NOMO-1 treated with DMSO at 0.1 percent for 48 hours (cell line): ENCODE results near the gene GZMB.
"Not testable (repeated sequence)": the region's sequence is repeated elsewhere in the genome, so short reads cannot be mapped to it uniquely, and the experiment has no call there.

Experiments used
- DNase-seq: peaks from one replicate; lab custom pipeline; 2025; ENCODE audit not compliant: unreplicated experiment; lab: John Stamatoyannopoulos, UW

The GZMB gene

GRCh38 chr14:24631749-24632335 is 2.1 kb downstream of the GZMB start:
- DNase-seq = no peak

- DNase-seq = no peak
Observed at GRCh38 chr14:24630872-24631477, 3.0 kb downstream of the GZMB start.

- no peak for DNase-seq
Observed at GRCh38 chr14:24630087-24630871, 3.7 kb downstream of the GZMB start.

- no peak for DNase-seq
Observed at GRCh38 chr14:24629521-24629920, 4.5 kb downstream of the GZMB start.

GRCh38 chr14:24613747-24614146 is 20.2 kb downstream of the GZMB start:
- no peak for DNase-seq

GRCh38 chr14:24613241-24613640 is 20.7 kb downstream of the GZMB start:
- peak; percentile 54 for DNase-seq

- no peak for DNase-seq
Observed at GRCh38 chr14:24612196-24612595, 21.8 kb downstream of the GZMB start.

- no peak for DNase-seq
Observed at GRCh38 chr14:24609655-24610344, 24.2 kb downstream of the GZMB start, which contains the start of gene GZMH. Gene GZMH (minus strand): TSS chr14:24609685. CDS start chr14:24609613, 72 bp downstream.

- DNase-seq = peak; percentile 43
Observed at GRCh38 chr14:24607635-24608514, 26.1 kb downstream of the GZMB start.

GRCh38 chr14:24607081-24607480 is 26.9 kb downstream of the GZMB start:
- peak; percentile 30 for DNase-seq

- peak; percentile 59 for DNase-seq
Observed at GRCh38 chr14:24606297-24606696, 27.7 kb downstream of the GZMB start.

- peak; percentile 69 for DNase-seq
Observed at GRCh38 chr14:24605435-24606190, 28.4 kb downstream of the GZMB start.

- DNase-seq = no peak
Observed at GRCh38 chr14:24597403-24597802, 36.6 kb downstream of the GZMB start.

- no peak for DNase-seq
Observed at GRCh38 chr14:24595073-24595808, 38.7 kb downstream of the GZMB start.

GRCh38 chr14:24591004-24591403 is 43.0 kb downstream of the GZMB start:
- DNase-seq = not testable (repeated sequence)

GRCh38 chr14:24584402-24584801 is 49.6 kb downstream of the GZMB start:
- DNase-seq = not testable (repeated sequence)
